HG03378 (cell line): ENCODE results near the gene PUS3.
"Not testable (repeated sequence)": the region's sequence is repeated elsewhere in the genome, so short reads cannot be mapped to it uniquely, and the experiment has no call there.

ENCODE experiments used
- ATAC-seq: cut with Tn5 transposase; IDR thresholded peaks from one replicate; pipeline ENCODE4 v1.9.1; 2021; ENCODE audit warnings: mild to moderate bottlenecking, moderate library complexity; ENCODE audit not compliant: unreplicated experiment

Gene PUS3

GRCh38 chr11:125873881-125874555 is 29.0 kb downstream of the PUS3 start:
- peak; percentile 14 for ATAC-seq

- no peak for ATAC-seq
Observed at GRCh38 chr11:125872138-125872491, 30.9 kb downstream of the PUS3 start.

GRCh38 chr11:125871391-125872137 is 31.4 kb downstream of the PUS3 start:
- ATAC-seq, result no peak

GRCh38 chr11:125869521-125869920 is 33.5 kb downstream of the PUS3 start:
- ATAC-seq, result no peak

GRCh38 chr11:125865354-125865753 is 37.7 kb downstream of the PUS3 start:
- ATAC-seq, result not testable (repeated sequence)

- ATAC-seq, result not testable (repeated sequence)
Observed at GRCh38 chr11:125862786-125863185, 40.2 kb downstream of the PUS3 start.

GRCh38 chr11:125857670-125858069 is 45.3 kb downstream of the PUS3 start:
- ATAC-seq, result not testable (repeated sequence)

GRCh38 chr11:125846188-125846587 is 56.8 kb downstream of the PUS3 start:
- no peak for ATAC-seq
